Urothelium cell line (cell line): Measurements from ENCODE around the gene PDE6H.

ENCODE experiments used
- DNase-seq: peaks from one replicate; pipeline ENCODE4 v3.0.0; 2011; ENCODE audit warnings: low spot score, mixed read lengths
- FAIRE-seq: peaks from 2 replicates; lab custom pipeline; 2011; peaks lifted over from hg19 to GRCh38; lab: Jason Lieb, UNC

PDE6H gene

DNA sequence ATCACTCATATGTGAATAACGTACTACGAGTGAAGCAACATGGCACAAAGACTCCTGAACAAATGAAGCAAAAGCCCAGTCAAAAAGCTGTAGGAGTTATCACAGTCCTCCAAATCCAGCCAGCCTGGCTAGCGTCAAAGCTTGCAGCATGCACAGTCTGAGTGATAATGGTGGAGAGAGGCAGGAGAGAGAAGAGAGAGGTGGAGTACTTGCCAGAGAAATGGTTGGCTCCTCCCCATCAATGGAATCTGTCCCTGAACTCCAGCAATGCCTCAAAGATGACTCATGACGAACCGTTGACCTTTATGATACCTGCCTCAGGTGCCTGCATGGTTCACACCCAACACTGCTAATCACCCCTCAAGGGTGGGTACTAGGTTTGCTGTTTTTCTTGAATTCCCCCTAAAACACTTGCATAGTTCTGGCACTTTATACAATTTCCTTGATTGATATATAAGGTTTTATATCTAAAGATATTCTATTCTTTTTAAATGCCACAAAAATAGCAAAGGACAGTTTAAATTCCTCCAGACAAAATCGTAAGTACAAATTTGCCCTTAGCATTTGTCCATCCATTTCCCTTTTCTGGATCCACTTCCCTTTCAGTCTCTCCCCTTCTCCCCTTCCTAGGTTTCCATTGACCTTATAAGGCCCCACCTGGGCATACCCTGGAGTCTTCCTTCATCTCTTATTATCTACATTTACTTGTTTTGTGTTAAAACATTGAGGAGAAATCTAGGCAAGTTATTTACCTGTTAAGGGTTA, 21.7 kb upstream of the PDE6H start:
- DNase-seq: peak; percentile 66
- FAIRE-seq: peak; percentile 37

DNA sequence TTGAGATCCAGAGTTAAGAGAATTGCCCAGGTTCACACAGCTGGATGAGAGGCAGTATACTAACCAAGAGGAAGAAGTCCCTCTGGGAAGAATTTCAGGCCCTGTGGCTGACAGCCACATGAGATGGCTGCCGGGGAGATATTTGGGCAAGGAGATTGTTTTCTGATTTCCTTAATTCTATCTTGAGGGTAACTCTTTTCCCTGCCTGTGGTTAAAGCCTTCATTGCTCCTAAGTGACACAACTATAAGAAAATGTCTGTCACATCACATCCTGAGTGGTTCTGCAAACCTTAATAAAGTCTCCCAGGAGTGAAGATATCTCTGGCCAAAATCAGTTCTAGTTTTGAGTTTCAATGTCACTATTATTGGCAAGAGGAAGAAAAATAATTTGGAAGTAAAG, 21.0 kb upstream of the PDE6H start:
- FAIRE-seq: no peak
- no peak for DNase-seq

DNA sequence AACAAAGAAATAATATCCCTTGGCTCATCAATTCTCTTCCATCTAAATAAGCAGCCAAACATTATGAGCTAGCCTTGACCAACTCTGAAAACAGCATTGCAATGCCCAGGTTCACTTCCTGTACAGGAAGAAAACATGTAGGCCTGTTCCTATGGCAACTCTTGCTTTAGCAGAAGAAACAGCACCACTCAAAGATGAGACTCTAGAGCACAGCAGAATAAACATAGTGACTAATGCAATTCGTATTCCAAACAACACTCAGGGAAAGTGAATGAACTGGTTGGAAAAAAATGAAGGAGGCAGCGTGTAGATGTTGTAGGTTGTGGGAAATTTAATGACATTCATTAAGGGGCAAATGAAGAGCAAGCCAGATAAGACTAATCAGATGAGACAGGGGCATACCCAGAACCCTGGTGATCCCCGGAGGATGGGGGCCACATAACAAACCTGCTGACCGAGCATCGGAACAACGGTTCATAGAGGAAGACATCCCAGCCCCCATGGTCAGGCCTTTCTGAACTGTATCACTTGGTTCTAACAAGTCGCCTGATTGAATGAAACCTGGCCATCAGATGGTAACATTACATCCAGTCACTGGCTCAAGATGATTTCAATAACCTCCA, 20.4 kb upstream of the PDE6H start:
- FAIRE-seq: peak; percentile 66
- peak; percentile 71 for DNase-seq

DNA sequence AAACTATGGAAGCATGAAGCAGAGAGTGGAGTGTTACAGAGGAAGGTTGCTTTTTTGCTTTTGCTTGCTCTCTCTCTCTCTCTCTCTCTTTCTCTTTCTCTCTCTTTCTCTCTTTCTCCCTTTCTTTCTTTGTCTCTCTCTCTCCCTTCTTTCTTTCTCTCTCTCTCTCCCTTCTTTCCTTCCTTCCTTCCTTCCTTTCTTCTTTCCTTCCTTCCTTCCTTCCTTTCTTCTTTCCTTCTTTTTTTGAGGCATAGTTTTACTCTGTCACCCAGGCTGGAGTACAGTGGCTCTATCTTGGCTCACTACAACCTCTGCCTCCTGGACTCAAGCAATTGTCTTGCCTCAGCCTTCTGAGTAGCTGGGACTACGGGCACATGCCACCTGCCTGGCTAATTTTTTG, 19.1 kb upstream of the PDE6H start:
- DNase-seq: no peak
- no peak for FAIRE-seq

DNA sequence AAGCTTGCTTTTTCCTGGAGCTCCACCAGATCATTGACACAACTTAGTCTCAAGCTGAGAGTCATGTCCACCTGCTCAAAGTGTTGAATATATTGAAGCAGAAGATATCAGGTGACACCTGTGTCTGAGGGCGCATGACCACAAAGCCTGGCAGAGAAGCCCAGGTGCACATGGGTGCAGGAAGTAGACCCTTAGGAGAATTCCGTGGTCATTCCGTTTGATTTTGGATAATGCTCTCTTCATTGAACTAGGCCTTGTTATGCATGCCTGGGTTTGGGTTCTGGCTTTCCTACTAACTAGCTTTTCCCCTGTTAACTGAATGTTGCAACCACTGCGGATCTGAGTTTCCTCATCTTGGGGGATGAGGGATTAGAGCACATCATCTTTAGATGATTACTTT, 18.6 kb upstream of the PDE6H start:
- FAIRE-seq: no peak
- no peak for DNase-seq

DNA sequence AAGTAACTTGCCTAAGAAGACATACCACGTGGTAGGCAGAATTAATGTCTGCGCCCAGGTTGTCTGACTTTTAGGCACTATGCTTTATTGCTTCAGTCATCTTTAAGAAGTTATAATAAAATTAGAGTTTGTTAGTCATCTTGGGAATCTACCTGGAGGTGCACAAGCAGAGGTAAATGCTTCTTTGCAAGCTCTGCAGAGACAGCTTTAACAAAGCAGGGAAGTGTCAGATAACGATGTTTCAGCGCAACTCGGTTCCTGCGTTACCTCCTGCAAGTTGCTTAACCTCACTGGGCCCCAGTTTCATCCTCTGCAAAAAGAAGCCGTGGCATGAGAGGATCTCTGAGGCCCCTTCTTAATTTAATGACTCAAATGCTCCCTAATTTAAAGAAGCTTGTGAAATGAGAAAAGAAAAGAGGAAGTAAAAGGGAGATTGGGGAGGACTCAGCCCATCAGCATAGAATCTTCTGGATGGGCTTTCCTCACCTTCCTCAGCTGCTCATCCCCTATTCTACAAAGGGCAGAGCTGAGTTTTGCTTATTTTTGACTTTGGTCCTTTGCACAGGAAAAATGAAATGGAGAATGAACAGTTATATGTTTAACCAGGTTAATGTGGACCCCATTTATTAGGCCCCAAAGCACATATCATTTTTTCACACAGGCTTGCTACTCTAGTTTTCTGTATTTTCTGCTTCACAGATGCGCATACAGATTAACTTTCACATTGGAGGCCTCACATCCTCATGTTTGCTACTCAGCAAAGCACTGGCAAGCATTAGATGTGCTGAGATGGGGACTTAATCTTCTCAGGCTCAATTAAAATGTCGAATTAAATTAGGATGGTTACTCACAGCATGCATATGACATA, 16.6 kb upstream of the PDE6H start:
- DNase-seq (no peak), FAIRE-seq (peak; percentile 72)

DNA sequence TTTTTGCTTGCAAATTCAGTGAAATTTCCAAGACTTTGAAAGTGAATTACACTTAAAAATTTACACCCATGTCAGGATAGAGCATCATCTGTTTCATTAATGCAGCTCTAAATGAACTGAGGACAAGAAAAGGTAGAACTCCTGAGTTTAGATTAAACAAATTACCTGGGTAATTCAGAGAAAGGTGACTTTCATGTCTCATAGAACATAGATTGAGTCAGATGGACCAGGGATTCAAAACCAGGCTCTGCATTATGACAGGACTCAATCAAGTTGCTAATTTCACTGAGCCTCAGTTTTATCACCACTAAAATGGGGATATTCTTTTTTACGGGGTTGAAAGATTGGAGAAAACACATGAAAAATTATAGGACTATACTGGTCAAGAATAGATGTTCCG, 15.9 kb upstream of the PDE6H start:
- DNase-seq: no peak
- FAIRE-seq: no peak

DNA sequence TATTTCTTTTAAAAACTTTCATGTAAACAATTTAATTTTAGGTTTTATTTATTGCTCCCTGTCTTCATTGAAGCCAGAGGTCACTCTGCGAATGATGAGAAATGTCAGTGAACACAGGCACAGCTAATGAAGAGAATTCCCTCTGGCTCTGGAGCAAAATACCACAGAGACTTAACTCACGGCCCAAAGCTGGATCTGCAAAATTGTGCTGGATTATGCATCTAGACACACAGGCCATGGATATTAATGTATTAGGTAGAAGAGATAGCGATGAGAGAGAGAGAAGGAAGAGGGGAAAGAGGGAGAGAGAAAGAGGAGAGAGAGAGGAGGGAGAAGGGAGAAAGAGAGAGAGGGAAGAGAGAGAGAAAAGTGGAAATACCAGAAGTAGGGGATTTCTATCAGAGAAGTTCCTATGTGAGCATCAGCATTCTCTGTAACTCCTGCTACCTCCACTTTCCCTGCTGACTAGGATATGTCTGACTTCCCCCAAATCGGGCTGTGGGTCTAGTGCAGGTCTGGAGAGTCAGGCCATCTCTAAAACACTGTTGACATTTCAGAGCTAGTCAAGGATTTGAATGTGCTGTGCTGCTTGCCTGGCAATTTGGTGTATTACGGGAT, 15.2 kb upstream of the PDE6H start:
- FAIRE-seq (peak; percentile 30), DNase-seq (no peak)

DNA sequence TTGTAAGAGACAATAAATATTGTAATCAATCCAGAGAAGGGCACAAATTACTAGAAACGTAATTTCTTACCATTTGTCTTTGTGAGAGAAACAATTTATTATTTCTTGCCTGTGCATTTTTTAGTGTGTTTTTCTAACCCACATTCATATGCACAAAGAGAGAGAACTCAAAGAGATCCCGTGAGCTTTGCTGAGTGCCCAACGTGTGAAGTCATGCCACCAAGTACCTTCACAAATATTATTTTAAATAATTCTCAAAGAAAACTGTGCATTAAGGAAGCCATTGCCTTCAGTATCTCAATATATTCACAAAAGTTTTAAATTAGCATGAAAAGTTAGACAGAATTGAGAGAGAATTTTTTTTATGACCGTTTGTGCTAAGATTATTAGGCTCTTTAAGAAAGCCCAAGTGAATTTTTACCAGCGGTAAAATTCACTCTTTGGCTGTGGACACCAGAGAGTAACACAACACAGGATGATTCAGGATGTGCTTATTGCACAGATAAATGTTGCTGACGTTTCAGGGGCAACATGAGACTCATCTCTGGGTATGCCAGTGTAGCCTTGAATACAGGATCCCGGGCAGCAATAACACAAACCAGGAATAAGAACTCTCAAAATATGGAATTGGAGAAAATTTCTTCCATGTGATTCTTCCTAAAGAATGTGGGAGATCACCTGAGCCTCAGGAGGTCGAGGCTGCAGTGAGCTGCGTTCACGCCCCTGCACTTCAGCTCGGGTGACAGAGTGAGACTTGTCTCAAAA, 14.3 kb upstream of the PDE6H start:
- FAIRE-seq (peak; percentile 70), DNase-seq (no peak)

DNA sequence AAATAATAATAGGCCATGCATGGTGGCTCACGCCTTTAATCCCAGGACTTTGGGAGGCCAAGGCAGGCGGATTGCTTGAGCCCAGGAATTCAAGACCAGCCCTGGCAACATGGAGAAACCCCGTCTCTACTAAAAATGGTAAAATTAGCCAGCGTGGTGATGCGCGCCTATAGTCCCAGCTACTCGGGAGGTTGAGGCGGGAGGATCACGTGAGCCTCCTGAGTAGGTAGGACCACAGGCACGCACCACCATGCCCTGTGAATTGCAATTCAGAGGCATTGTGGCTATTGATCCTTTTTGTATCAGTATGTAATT, 13.8 kb upstream of the PDE6H start:
- FAIRE-seq (no peak), DNase-seq (no peak)

DNA sequence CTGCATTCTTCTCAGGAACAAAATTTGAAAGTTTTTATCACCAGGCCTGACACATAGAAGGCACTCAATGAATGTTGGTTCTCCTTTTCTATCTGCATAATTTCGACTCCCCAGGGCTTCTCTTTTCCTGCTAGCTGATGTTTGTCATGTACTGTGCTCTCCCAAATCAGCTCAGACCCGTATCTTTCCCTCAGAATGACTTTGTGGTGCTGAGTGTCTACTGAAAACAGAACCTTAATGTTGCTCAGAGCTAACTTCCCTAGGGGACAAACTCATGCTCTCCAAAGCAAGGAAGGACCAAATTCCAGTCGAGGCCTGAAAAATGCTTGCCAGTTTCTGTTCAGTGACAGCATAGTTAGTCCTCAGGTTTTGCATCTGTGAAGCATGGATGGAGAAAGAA, 13.4 kb upstream of the PDE6H start:
- no peak for FAIRE-seq
- DNase-seq: no peak

DNA sequence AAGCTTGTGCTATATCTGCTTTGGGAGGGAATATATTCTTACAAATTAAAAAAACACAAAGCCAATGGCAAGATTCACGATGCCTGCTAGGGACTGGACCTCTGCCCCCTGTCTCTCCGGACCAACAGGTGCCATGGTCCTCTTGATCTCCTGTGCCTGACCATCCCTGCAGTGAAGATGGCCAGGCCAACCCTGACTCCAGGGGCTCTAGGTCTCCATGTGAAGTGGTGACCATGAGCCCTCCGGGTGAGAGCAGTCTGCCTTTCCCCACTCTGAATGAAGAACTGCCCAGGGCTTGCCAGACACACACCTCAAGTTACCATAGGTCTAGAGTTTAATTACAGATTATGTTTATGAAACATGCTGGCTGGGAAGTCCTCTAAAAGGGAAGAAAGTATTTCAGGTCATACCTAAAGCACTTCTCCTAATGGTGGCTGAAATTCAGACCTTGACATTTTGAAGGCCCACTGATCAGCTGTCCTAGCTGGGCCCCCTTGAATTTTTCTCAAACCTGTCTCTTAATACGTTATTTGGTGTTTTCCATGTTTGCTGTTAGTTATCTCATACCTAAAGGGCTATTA, 12.8 kb upstream of the PDE6H start:
- FAIRE-seq: no peak
- DNase-seq: no peak

DNA sequence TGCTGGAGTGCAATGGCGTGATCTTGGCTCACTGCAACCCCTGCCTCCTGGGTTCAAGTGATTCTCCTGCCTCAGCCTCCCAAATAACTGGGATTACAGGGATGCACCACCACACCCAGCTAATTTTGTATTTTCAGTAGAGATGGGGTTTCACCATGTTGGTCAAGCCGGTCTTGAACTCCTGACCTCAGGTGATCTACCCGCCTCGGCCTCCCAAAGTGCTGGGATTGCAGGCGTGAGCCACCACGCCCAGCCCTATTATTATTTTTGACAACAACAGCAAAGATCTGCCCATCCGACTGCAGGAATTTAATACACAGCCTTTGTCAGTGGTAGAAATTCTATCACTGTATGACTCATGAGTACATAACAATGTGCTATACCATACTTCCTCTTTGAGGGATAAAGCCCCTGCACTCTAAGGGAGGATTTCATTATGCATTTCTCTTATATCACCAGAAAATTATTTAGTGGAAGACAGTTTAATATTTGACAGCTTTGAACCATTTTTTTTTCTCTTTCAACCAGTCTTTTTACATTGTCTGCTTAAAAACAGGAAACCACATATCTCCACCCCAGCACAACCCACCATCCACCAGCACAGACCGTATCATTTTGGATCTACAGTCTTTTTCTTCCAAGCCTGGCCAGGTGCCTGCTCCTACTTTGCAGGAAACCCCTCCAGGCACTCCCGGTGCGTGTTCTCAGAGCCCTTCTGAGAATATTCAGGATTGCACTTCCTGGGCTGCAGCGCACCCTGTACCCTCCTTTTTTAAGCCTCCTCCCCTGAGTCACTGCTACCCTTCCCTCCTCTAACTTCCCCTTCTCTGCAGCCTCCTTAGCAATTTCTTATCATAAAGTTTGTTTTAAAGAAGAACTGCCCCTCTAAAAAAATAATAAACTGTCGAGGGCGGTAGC, 12.0 kb upstream of the PDE6H start:
- DNase-seq (peak; percentile 38), FAIRE-seq (no peak)

DNA sequence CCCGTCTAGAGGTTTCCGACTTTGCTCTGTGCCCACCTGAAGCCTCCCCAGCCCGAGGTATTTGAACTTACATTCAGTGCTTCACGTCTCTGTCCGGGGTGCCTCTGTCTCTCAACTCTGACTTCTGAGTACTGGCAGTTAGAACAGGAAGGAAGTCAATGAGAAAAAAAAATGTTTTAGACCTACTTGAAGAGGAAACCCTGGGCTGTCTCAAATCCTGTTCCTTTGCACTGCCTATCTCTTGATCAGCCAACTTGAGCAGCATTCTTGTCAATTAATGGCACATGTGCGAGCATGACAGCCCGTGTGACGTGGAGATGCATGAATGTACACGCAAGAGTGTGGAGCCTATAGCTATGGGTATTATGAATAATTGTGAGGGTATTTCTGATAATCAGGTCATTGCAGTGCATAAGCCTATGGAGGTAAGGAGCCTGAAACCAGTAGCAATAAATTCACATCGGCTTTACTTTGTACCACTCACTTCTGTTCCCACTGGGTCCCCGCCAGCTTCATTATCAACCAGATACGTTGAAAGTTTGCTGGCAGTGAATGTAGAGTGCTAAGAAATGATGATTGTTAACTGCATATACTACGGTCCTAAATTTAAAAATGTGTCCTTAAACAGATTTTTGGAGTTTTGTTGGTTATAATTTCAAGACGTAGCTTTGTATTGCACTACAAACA, 11.2 kb upstream of the PDE6H start, which contains the start of gene ARHGDIB:
Gene ARHGDIB (minus strand): TSS at position 136 of the 687 bp plus-strand sequence. CDS start 10,889 bp downstream, outside the sequence.
- FAIRE-seq: peak; percentile 56
- DNase-seq: no peak

DNA sequence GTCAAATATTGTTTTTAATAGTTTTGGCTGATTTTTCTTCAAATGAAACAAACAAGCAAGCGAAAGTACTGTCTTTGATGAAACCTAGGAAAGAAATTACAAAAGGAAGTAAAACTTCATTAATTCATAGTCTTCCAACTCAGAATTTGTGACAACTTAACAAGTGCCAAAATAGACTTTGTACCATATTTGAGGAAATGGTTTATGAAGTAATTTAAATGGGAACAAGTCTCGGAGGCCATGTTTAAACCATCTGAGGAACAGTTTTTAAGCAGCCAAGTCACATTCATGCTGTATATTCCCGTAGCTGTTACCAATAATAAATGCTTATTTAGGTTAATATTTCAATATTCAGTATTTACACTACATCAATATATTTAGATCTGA, 10.7 kb upstream of the PDE6H start:
- FAIRE-seq (no peak), DNase-seq (no peak)

DNA sequence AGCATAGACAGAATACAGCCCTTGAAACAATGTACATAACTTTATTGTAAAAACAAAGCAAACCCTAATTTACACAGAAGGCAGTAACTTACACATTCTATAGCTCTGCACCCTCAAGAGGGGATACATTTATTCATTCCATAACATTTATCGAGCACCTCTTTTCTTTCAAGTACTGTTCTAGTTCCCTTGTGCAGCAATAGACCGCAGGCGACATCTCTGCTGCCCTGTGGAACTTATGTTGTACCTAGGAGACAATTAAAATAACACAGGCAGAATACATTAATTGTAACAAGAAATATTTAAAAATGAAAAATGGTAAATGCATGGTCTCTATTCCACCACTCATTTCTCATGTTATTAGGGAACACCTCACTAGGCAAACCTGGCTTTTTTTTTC, 10.0 kb upstream of the PDE6H start:
- no peak for FAIRE-seq
- DNase-seq: no peak

DNA sequence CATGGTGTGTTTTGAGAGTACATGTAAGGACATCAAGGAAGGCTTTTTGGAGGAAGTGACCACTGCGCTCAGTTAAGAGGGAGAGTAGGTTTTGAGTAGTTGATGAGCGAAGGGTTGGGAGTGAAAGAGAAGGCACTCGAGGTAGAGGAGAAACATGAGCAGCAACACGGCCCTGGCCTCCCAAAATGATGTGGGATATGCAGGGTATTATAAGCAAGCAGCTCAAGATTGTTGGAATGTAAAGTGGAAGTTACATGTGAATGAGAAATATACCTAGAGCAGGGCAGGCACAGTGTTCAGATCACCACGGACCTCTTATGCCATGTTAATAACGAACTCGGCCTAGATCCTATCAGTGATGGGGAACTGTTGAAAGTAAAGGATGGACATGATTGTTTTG, 9.3 kb upstream of the PDE6H start:
- no peak for FAIRE-seq

DNA sequence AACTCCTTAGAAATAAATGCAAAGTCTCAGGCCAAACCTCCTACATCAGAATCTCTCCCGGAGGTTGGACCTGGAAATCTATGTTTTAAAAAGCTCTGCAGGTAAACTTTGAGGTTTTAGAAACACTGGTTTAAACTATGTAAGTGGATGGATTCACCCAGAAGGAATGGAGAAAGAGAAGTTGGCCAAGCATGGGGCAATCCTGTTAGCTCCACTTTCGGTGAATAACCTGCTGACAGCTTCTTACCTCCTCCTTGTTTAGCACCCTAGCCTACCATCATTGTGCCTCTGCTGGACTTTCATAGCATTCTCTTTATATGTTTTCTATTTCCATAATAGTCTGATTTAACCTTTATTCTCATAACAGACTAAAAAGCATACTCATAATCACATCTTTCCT, 8.4 kb upstream of the PDE6H start:
- FAIRE-seq (no peak), DNase-seq (no peak)

More for the DNA sequence above, 9.3 kb upstream of the PDE6H start:
- no peak for DNase-seq

DNA sequence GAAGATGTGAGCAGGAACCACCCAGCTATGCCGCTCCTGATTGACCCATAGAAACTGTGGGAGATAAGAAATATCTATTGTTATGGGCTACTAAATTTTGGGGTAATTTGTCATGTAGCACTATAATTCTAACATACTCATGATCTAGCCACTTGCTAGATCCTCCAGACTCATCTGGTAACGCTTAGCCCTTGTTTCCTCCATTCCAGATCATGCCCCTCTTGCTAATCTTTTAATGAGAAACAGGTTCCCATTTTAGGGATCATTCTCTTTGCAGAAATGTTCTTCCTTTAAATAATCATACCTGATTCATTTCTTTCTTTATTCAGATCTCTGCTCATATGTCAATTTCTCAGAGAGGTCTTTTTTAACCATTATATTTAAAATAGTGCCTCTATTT, 7.6 kb upstream of the PDE6H start:
- FAIRE-seq (no peak), DNase-seq (no peak)
